Loucy (cell line): ENCODE results near the gene DOLK.

Experiments
- H2AFZ ChIP-seq: fragments of 200-600 bp; sonication (generic); 2 replicates; pipeline ENCODE4 v1.6.0; 2016; ENCODE audit warnings: antibody characterized with exemption, mild to moderate bottlenecking, low read length, moderate library complexity
- H3F3A ChIP-seq: fragments of 200-600 bp; 2 replicates; pipeline ENCODE4 v1.6.0; 2016; ENCODE audit warnings: antibody characterized with exemption, low read depth, mild to moderate bottlenecking
- H3K27me3 ChIP-seq: fragments of 200-600 bp; sonication (generic); 2 replicates; pipeline ENCODE4 v1.6.1; 2014; ENCODE audit warnings: low read length, mild to moderate bottlenecking; ENCODE audit not compliant: insufficient read depth, poor library complexity, severe bottlenecking
- H3K36me3 ChIP-seq: fragments of 200-600 bp; sonication (generic); 2 replicates; pipeline ENCODE4 v1.6.1; 2016; ENCODE audit warnings: low read length; ENCODE audit not compliant: insufficient read depth
- H3K4me1 ChIP-seq: fragments of 200-600 bp; sonication (generic); 2 replicates; pipeline ENCODE4 v1.5.1; 2014; ENCODE audit warnings: low read length, mild to moderate bottlenecking; ENCODE audit not compliant: insufficient read depth, poor library complexity, severe bottlenecking
- H3K4me2 ChIP-seq: fragments of 200-600 bp; sonication (generic); 2 replicates; pipeline ENCODE4 v1.6.0; 2014; ENCODE audit warnings: antibody characterized with exemption, low read length, low read depth, mild to moderate bottlenecking; ENCODE audit not compliant: poor library complexity, severe bottlenecking
- H3K4me3 ChIP-seq: fragments of 200-600 bp; sonication (generic); 2 replicates; pipeline ENCODE4 v1.5.1; 2014; ENCODE audit warnings: low read length, mild to moderate bottlenecking, mixed read lengths; ENCODE audit not compliant: poor library complexity, severe bottlenecking
- H3K79me2 ChIP-seq: fragments of 200-600 bp; sonication (generic); 2 replicates; pipeline ENCODE4 v1.6.1; 2014; ENCODE audit warnings: low read length; ENCODE audit not compliant: insufficient read depth
- H3K9ac ChIP-seq: fragments of 200-600 bp; sonication (generic); 2 replicates; pipeline ENCODE4 v1.6.0; 2014; ENCODE audit warnings: mild to moderate bottlenecking, low read depth, low read length, moderate library complexity; ENCODE audit not compliant: poor library complexity, severe bottlenecking
- H3K9me2 ChIP-seq: fragments of 200-600 bp; sonication (generic); replicated peaks from 2 replicates; pipeline ENCODE4 v1.6.1; 2016; ENCODE audit warnings: low read depth, low read length, mixed read lengths
- H3K9me3 ChIP-seq: fragments of 200-600 bp; sonication (generic); 2 replicates; pipeline ENCODE4 v1.6.1; 2014; ENCODE audit warnings: mild to moderate bottlenecking, antibody characterized with exemption, low read length, low read depth; ENCODE audit not compliant: insufficient read depth
- H4K20me1 ChIP-seq: fragments of 200-600 bp; sonication (generic); 2 replicates; pipeline ENCODE4 v1.6.0; 2014; ENCODE audit warnings: antibody characterized with exemption, low read length, mild to moderate bottlenecking; ENCODE audit not compliant: insufficient read depth, poor library complexity, severe bottlenecking
- CTCF ChIP-seq: fragments of 200-600 bp; sonication (generic); conservative IDR thresholded peaks from 2 replicates; pipeline ENCODE4 v1.5.1; 2014; ENCODE audit warnings: mild to moderate bottlenecking, antibody characterized with exemption, low read length
- EZH2phosphoT487 ChIP-seq: fragments of 200-600 bp; IDR thresholded peaks from 2 replicates; pipeline ENCODE4 v1.6.1; 2018; ENCODE audit warnings: antibody characterized with exemption, mild to moderate bottlenecking, moderate library complexity, borderline replicate concordance

The DOLK gene

GRCh38 chr9:128923493-128923883 is 23.9 kb downstream of the DOLK start:
- Histone ChIP-seq H3K4me3 (no peak overlapping the region), H3K79me2 (no peaks in the 10 kb centered on the region), H3K9me3 (no peaks in the 10 kb centered on the region), H3K36me3 (no peaks in the 10 kb centered on the region), H3K9me2 (no peaks in the 10 kb centered on the region), H2AFZ (no peak overlapping the region), H4K20me1 (no peaks in the 10 kb centered on the region), H3K4me1 (no peaks in the 10 kb centered on the region), H3K9ac (no peak overlapping the region), H3K27me3 (no peaks in the 10 kb centered on the region), H3F3A (no peaks in the 10 kb centered on the region), H3K4me2 (no peak overlapping the region)
- no peak for TF ChIP-seq CTCF
- TF ChIP-seq EZH2phosphoT487, result no peak

GRCh38 chr9:128921881-128922763 is 25.3 kb downstream of the DOLK start:
- Histone ChIP-seq H3K4me1 (no peaks in the 10 kb centered on the region), H3K27me3 (no peaks in the 10 kb centered on the region), H3K9ac (no peak overlapping the region), H3K36me3 (peaks cover 11% of the 10 kb centered on the region; the same call in 1 of the 2 replicates), H4K20me1 (no peaks in the 10 kb centered on the region), H3K9me2 (no peaks in the 10 kb centered on the region), H2AFZ (no peak overlapping the region), H3K4me3 (no peak overlapping the region), H3F3A (no peaks in the 10 kb centered on the region), H3K9me3 (no peaks in the 10 kb centered on the region), H3K4me2 (no peak overlapping the region), H3K79me2 (no peaks in the 10 kb centered on the region)
- TF ChIP-seq EZH2phosphoT487, result no peak
- no peak for TF ChIP-seq CTCF

GRCh38 chr9:128920381-128921058 is 26.9 kb downstream of the DOLK start, which contains the start of gene PHYHD1:
Gene PHYHD1, plus strand, starts transcription at chr9:128920982. Its CDS starts 1,342 bp downstream, at chr9:128922324.
- Histone ChIP-seq H3K4me3 (no peak within 1 kb of the TSS), H2AFZ (no peak within 1 kb of the TSS), H3K79me2 (no peaks in the 10 kb centered on the region), H3K27me3 (no peaks in the 10 kb centered on the region), H4K20me1 (no peaks in the 10 kb centered on the region), H3K9me3 (no peaks in the 10 kb centered on the region), H3K9me2 (no peaks in the 10 kb centered on the region), H3K4me2 (no peak within 1 kb of the TSS), H3K4me1 (no peaks in the 10 kb centered on the region), H3K9ac (no peak within 1 kb of the TSS), H3K36me3 (peaks cover 15% of the 10 kb centered on the region; the same call in 1 of the 2 replicates), H3F3A (no peaks in the 10 kb centered on the region)
- no peak for TF ChIP-seq CTCF
